Measurements from ENCODE around the gene DPY19L1.

DNA sequence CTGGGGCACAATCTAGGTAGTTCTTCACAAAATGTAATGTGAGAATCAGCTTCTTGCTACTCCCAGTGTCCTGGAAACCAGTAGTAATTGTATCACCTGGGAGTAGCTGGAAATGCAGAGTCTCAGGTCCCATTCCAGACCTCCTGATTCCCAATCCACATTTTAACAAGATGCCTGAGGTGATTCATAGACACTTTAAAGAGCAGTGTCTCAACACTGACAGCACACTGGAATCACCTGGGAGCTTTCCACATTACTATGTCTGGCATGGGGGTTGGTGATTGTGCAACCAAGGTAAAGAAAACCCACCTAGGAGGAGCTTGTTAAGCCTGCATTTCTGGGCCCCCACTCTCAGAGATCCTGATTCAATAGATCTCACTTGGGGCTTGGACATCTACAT is 11.1 kb downstream of the DPY19L1 start:
- TF ChIP-seq GATA2 (IDR thresholded peaks at IDR 0.05; ENCODE audit: low read depth, low read length), result no peak
- no peak for TF ChIP-seq GATA3 (IDR thresholded peaks at IDR 0.05; ENCODE audit: low read depth, low read length)

Measured in SH-SY5Y (cell line).